Bronchial epithelial cell (primary cell): Measurements from ENCODE around the gene STARD13. TPM values are rescaled to one million over a fixed set of nuclear protein-coding genes. Genes with fewer than 3 reads are reported as not detected.

Experiments used
- DNase-seq: peaks from one replicate; pipeline ENCODE4 v3.0.0-alpha.2; 2010; ENCODE audit warnings: low read depth
- FAIRE-seq: peaks from 2 replicates; lab custom pipeline; 2011; peaks lifted over from hg19 to GRCh38; lab: Jason Lieb, UNC
- H3K27me3 ChIP-seq: 2 replicates; pipeline ENCODE4 v1.5.1; 2011; ENCODE audit warnings: low read length; ENCODE audit not compliant: control insufficient read depth, insufficient read depth
- H3K36me3 ChIP-seq: 2 replicates; pipeline ENCODE4 v1.5.1; 2011; ENCODE audit warnings: low read length; ENCODE audit not compliant: control insufficient read depth, insufficient read depth
- H3K4me3 ChIP-seq: 2 replicates; pipeline ENCODE4 v1.5.1; 2011; ENCODE audit warnings: mild to moderate bottlenecking, low read depth, low read length, control low read depth
- total RNA-seq: library from RNA; depleted of rRNA; stranded (reverse); fragments of >200 nt; gene quantifications from 2 replicates; pipeline ENCODE4 v1.2.1, GENCODE V29; 2014
- TF ChIP-seq, protein P1 (sequence below): IDR thresholded peaks from 2 replicates; pipeline ENCODE4 v1.5.1; 2011; ENCODE audit warnings: mild to moderate bottlenecking, moderate library complexity, low read length, control low read depth, inconsistent platforms; ENCODE audit not compliant: insufficient read depth, severe bottlenecking

Gene STARD13
- total RNA-seq, 1 donor from 2014 or later, result 2.1 TPM

GRCh38 chr13:33069365-33069764 is 216.2 kb downstream of the STARD13 start:
- H3K36me3 ChIP-seq, result no peaks in the 10 kb centered on the region
- FAIRE-seq (no peak), DNase-seq (no peak)
- H3K4me3 ChIP-seq, result no peak overlapping the region
- no peaks in the 10 kb centered on the region for H3K27me3 ChIP-seq
- TF ChIP-seq, protein P1, sequence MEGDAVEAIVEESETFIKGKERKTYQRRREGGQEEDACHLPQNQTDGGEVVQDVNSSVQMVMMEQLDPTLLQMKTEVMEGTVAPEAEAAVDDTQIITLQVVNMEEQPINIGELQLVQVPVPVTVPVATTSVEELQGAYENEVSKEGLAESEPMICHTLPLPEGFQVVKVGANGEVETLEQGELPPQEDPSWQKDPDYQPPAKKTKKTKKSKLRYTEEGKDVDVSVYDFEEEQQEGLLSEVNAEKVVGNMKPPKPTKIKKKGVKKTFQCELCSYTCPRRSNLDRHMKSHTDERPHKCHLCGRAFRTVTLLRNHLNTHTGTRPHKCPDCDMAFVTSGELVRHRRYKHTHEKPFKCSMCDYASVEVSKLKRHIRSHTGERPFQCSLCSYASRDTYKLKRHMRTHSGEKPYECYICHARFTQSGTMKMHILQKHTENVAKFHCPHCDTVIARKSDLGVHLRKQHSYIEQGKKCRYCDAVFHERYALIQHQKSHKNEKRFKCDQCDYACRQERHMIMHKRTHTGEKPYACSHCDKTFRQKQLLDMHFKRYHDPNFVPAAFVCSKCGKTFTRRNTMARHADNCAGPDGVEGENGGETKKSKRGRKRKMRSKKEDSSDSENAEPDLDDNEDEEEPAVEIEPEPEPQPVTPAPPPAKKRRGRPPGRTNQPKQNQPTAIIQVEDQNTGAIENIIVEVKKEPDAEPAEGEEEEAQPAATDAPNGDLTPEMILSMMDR, result peak; percentile 20

GRCh38 chr13:33066329-33066728 is 219.2 kb downstream of the STARD13 start:
- Histone ChIP-seq H3K27me3 (no peaks in the 10 kb centered on the region), H3K36me3 (no peaks in the 10 kb centered on the region), H3K4me3 (no peak overlapping the region)
- FAIRE-seq (no peak), DNase-seq (no peak)
- TF ChIP-seq, protein P1, result no peak

DNA sequence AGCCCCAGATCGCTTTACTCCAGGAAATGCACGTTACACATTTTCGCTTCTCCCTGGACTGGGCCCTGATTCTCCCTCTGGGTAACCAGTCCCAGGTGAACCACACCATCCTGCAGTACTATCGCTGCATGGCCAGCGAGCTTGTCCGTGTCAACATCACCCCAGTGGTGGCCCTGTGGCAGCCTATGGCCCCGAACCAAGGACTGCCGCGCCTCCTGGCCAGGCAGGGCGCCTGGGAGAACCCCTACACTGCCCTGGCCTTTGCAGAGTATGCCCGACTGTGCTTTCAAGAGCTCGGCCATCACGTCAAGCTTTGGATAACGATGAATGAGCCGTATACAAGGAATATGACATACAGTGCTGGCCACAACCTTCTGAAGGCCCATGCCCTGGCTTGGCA is 224.7 kb downstream of the STARD13 start:
- TF ChIP-seq, protein P1, result no peak
- no peak for FAIRE-seq

DNA sequence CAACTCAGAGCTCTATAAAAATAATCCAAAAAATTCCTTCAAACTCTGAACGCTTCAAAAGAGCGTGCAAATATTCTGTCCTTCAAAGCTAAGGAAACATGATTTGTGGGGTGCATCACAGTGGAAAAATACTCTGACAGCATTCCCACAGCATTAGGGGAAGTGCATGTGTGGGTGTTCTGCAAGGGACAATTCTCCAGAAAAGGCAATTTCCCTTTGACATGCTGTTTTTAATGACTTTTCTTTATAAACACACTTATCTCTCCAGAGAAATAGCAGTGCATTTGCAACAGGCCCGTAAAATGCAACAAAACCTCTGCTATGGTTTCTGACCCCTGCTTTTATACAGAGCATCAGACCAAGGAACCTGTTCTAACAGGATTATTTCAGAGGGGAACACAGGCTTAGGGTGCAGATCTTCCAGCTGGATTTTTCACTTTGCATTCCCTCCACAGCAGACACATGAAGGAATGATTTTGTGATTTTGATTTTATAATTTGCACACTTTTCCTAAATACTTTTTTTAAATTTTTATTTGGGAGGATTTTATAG is 226.7 kb downstream of the STARD13 start:
- Histone ChIP-seq H3K4me3 (no peak overlapping the region), H3K36me3 (no peaks in the 10 kb centered on the region), H3K27me3 (no peaks in the 10 kb centered on the region)
- FAIRE-seq (no peak), DNase-seq (no peak)
- TF ChIP-seq, protein P1, result no peak

More for the DNA sequence above, 224.7 kb downstream of the STARD13 start:
- DNase-seq, result no peak
- H3K4me3 ChIP-seq, result no peak overlapping the region
- no peaks in the 10 kb centered on the region for H3K36me3 ChIP-seq
- H3K27me3 ChIP-seq, result no peaks in the 10 kb centered on the region

- Histone ChIP-seq H3K27me3 (no peaks in the 10 kb centered on the region), H3K36me3 (no peaks in the 10 kb centered on the region), H3K4me3 (no peak overlapping the region)
- FAIRE-seq (no peak), DNase-seq (peak; percentile 7)
- TF ChIP-seq, protein P1, result peak; percentile 34
Measured at GRCh38 chr13:33057019-33057780, 228.4 kb downstream of the STARD13 start.
